ENCODE data around the gene COPE. TPM values are rescaled to one million over a fixed set of nuclear protein-coding genes. Genes with fewer than 3 reads are reported as not detected.

Gene COPE
- polyA plus RNA-seq, 1 donor (not counting 4 experiments of a cell fraction or from before 2014, with no cell fraction given), result 109 TPM

DNA sequence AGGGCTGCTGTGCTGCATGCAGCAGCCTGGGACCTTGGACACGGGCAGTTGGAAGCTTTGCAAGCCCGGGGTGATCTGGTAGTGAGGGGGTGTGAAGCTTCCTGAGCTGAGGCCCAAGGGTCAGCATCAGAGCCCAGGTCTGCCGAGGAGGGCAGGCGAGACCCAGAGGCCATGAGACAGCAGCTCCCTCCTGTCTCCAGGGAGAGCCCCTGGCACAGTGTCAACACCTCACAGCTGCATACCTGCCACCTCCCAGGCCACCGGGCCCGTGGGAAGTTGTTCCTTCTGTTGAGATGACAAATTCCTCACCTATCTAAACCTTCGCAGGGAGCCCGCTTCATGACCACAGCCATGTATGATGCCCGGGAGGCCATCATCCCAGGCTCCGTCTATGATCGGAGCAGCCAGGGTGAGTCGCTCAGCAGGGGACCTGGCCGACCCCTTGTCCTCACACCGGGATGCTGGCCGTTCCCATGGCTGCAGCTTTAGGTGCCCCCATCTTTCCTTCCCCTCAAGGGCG is 55.3 kb downstream of the COPE start:
- H3K27me3 ChIP-seq (ENCODE audit: control insufficient read depth, extremely low read depth, insufficient read depth, low read length), result no peaks in the 10 kb centered on the region
- H3K4me2 ChIP-seq (ENCODE audit: control insufficient read depth, extremely low read depth, insufficient read depth, low read depth, low read length), result no peak overlapping the region
- H2AFZ ChIP-seq (ENCODE audit: control insufficient read depth, low read length), result no peak overlapping the region
- no peak for FAIRE-seq
- no peak overlapping the region for H3K4me3 ChIP-seq (ENCODE audit: control insufficient read depth in 2 of 3, extremely low read depth in 1 of 3, insufficient read depth in 2 of 3, low read depth in 1 of 3, low read length in 3 of 3)
- H3K9me3 ChIP-seq (ENCODE audit: control insufficient read depth, low read depth, low read length), result no peaks in the 10 kb centered on the region
- H3K79me2 ChIP-seq (ENCODE audit: control insufficient read depth, insufficient read depth, low read length), result peaks cover under 1% of the 10 kb centered on the region
- dilution Hi-C loops (cut with MboI; ENCODE audit: extremely low pct_ligation_motif_present, low sequenced_read_pairs), result no loop called here
- TF ChIP-seq, protein P1, sequence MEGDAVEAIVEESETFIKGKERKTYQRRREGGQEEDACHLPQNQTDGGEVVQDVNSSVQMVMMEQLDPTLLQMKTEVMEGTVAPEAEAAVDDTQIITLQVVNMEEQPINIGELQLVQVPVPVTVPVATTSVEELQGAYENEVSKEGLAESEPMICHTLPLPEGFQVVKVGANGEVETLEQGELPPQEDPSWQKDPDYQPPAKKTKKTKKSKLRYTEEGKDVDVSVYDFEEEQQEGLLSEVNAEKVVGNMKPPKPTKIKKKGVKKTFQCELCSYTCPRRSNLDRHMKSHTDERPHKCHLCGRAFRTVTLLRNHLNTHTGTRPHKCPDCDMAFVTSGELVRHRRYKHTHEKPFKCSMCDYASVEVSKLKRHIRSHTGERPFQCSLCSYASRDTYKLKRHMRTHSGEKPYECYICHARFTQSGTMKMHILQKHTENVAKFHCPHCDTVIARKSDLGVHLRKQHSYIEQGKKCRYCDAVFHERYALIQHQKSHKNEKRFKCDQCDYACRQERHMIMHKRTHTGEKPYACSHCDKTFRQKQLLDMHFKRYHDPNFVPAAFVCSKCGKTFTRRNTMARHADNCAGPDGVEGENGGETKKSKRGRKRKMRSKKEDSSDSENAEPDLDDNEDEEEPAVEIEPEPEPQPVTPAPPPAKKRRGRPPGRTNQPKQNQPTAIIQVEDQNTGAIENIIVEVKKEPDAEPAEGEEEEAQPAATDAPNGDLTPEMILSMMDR (optimal IDR thresholded peaks at IDR 0.05 in 1 of 3, IDR thresholded peaks at IDR 0.05 in 1 of 3, conservative IDR thresholded peaks at IDR 0.05 in 1 of 3; ENCODE audit: extremely low read depth in 1 of 3, insufficient read depth in 2 of 3, low read length in 3 of 3), result no peak
- no peak for TF ChIP-seq EZH2 (IDR thresholded peaks at IDR 0.05; ENCODE audit: low read length)
- H3K4me1 ChIP-seq (ENCODE audit: control insufficient read depth, extremely low read depth, insufficient read depth, low read length), result no peaks in the 10 kb centered on the region
- H3K9ac ChIP-seq (ENCODE audit: control insufficient read depth, extremely low read depth, insufficient read depth, low read length), result no peak overlapping the region
- peaks cover 59 to 60% of the 10 kb centered on the region in 2 experiments for H3K36me3 ChIP-seq (ENCODE audit: control insufficient read depth in 2 of 2, extremely low read depth in 1 of 2, insufficient read depth in 2 of 2, low read length in 2 of 2)
- H3K27ac ChIP-seq (ENCODE audit: control insufficient read depth, insufficient read depth, low read length), result no peak overlapping the region
- peaks cover 11% of the 10 kb centered on the region for H4K20me1 ChIP-seq (ENCODE audit: control insufficient read depth, extremely low read depth, insufficient read depth, low read length)
- no peak for DNase-seq (ENCODE audit: low read depth, low spot score)
- no peaks in the 10 kb centered on the region for H3K9me1 ChIP-seq (ENCODE audit: control insufficient read depth, extremely low read depth, insufficient read depth, low read length)

DNA sequence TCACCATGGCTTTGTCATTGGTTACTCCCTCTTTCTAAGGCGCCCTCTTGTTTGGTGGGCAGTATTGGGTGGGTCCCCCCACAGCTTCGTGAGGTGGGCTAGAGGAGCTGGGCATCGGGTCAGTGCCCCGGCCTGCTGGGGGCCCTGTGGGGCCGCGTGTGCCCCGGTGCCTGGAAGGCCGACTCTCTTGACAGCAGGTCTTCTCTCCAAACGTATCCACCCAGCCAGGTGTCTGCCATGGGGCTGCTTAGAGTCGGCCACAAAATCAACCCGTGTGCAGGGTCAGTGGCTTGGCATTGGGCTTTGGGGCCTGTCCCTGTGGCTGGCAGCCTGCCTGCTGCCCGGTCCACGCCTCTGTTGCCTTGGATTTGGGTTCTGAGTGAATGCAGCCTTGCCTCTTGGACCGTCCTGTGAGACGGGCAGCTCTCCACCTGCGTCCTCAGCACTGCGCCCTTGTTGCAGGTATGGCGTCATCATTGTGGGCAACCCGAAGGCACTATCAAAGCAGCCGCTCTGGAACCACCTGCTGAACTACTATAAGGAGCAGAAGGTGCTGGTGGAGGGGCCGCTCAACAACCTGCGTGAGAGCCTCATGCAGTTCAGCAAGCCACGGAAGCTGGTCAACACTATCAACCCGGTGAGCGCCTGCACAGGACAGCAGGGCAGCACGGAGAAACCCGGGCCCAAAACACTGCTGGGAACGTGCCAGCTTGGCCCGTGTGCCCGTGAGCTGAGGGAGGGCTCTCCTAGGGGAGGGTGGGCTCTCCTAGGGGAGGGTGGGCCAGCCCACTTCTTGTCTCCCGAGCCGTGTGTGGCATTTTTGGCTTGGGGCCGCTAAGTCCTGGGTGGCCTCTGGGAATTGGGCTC is 56.0 kb downstream of the COPE start:
- no peak overlapping the region for H3K4me2 ChIP-seq (ENCODE audit: control insufficient read depth, extremely low read depth, insufficient read depth, low read depth, low read length)
- H4K20me1 ChIP-seq (ENCODE audit: control insufficient read depth, extremely low read depth, insufficient read depth, low read length), result peaks cover 11% of the 10 kb centered on the region
- no peak overlapping the region for H3K27ac ChIP-seq (ENCODE audit: control insufficient read depth, insufficient read depth, low read length)
- no peak overlapping the region for H3K4me3 ChIP-seq (ENCODE audit: control insufficient read depth in 2 of 3, extremely low read depth in 1 of 3, insufficient read depth in 2 of 3, low read depth in 1 of 3, low read length in 3 of 3)
- no peaks in the 10 kb centered on the region for H3K4me1 ChIP-seq (ENCODE audit: control insufficient read depth, extremely low read depth, insufficient read depth, low read length)
- dilution Hi-C loops (cut with MboI; ENCODE audit: extremely low pct_ligation_motif_present, low sequenced_read_pairs), result no loop called here
- H3K36me3 ChIP-seq (ENCODE audit: control insufficient read depth in 2 of 2, extremely low read depth in 1 of 2, insufficient read depth in 2 of 2, low read length in 2 of 2), result peaks cover 62 to 64% of the 10 kb centered on the region in 2 experiments
- peaks cover 4% of the 10 kb centered on the region for H3K79me2 ChIP-seq (ENCODE audit: control insufficient read depth, insufficient read depth, low read length)
- TF ChIP-seq EZH2 (IDR thresholded peaks at IDR 0.05; ENCODE audit: low read length), result no peak
- TF ChIP-seq, protein P1 (optimal IDR thresholded peaks at IDR 0.05 in 1 of 3, IDR thresholded peaks at IDR 0.05 in 1 of 3, conservative IDR thresholded peaks at IDR 0.05 in 1 of 3; ENCODE audit: extremely low read depth in 1 of 3, insufficient read depth in 2 of 3, low read length in 3 of 3), result no peak
- no peak overlapping the region for H2AFZ ChIP-seq (ENCODE audit: control insufficient read depth, low read length)
- H3K9me1 ChIP-seq (ENCODE audit: control insufficient read depth, extremely low read depth, insufficient read depth, low read length), result no peaks in the 10 kb centered on the region
- no peak overlapping the region for H3K9ac ChIP-seq (ENCODE audit: control insufficient read depth, extremely low read depth, insufficient read depth, low read length)
- no peaks in the 10 kb centered on the region for H3K9me3 ChIP-seq (ENCODE audit: control insufficient read depth, low read depth, low read length)
- FAIRE-seq (no peak), DNase-seq (ENCODE audit: low read depth, low spot score) (no peak)
- no peaks in the 10 kb centered on the region for H3K27me3 ChIP-seq (ENCODE audit: control insufficient read depth, extremely low read depth, insufficient read depth, low read length)
